ENCODE results near the gene GMEB2.

DNA sequence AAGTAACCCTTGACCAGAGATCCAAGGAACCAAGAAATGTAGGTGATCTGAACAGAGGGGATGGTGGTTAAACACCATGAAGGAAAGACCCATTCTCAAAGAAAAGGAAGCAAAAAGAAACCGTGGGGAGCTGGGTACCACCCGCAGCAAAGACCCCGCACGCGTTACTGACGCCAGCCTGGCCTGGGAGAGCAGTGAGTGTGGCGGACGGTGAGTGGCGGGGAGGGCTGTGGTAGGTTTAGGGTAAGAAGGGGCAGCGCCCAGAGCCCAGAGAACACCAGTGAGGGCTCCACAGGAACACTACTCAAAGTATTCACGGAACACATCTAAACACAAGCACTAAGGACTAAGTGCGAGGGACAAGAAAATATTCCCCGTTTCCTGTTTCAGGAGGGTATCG is 4.2 kb downstream of the GMEB2 start:
- TF ChIP-seq, protein P1, sequence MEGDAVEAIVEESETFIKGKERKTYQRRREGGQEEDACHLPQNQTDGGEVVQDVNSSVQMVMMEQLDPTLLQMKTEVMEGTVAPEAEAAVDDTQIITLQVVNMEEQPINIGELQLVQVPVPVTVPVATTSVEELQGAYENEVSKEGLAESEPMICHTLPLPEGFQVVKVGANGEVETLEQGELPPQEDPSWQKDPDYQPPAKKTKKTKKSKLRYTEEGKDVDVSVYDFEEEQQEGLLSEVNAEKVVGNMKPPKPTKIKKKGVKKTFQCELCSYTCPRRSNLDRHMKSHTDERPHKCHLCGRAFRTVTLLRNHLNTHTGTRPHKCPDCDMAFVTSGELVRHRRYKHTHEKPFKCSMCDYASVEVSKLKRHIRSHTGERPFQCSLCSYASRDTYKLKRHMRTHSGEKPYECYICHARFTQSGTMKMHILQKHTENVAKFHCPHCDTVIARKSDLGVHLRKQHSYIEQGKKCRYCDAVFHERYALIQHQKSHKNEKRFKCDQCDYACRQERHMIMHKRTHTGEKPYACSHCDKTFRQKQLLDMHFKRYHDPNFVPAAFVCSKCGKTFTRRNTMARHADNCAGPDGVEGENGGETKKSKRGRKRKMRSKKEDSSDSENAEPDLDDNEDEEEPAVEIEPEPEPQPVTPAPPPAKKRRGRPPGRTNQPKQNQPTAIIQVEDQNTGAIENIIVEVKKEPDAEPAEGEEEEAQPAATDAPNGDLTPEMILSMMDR (IDR thresholded peaks at IDR 0.05), result no peak
- no peak for TF ChIP-seq POLR2AphosphoS5 (IDR thresholded peaks at IDR 0.05)
- TF ChIP-seq POLR2A (IDR thresholded peaks at IDR 0.05), result no peak
